ENCODE data around the gene SLC17A9. TPM values are rescaled to one million over a fixed set of nuclear protein-coding genes. Genes with fewer than 3 reads are reported as not detected.

SLC17A9 gene
- total RNA-seq, 1 experiment from 2014 or later, result 0.28 TPM

DNA sequence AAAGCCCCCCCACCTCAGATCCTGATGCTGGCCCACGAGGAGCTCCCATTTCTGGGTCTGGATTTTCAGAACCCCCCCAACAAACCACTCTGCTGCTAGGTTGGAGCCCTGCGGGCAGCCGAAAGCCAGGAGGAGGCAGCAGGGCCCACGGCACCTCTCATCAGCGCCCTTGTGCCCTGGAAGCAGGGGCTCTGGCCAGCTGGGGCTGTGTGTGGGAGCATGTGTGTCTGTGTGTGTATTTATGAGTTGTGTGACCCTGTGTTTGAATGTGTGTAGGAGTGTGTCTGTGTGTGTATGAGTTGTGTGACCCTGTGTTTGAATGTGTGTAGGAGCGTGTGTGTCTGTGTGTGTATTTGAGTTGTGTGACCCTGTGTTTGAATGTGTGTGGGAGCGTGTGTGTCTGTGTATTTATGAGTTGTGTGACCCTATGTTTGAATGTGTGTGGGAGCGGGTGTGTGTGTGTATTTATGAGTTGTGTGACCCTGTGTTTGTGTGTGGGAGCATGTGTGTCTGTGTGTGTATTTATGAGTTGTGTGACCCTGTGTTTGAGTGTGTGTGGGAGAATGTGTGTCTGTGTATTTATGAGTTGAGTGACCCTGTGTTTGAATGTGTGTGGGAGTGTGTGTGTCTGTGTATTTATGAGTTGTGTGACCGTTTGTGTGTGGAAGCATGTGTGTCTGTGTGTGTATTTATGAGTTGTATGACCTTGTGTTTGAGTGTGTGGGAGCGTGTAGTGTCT lies 18.9 kb downstream of the SLC17A9 start:
- no peaks in the 10 kb centered on the region for H3K36me3 ChIP-seq (ENCODE audit: control insufficient read depth, insufficient read depth, low read length)
- no peaks in the 10 kb centered on the region for H3K9me3 ChIP-seq (ENCODE audit: control insufficient read depth, insufficient read depth, low read depth, low read length)
- ATAC-seq (no peak), DNase-seq (ENCODE audit: low read depth, low spot score) (no peak)
- no peak overlapping the region for H3K4me3 ChIP-seq (ENCODE audit: low read depth in 2 of 2, low read length in 2 of 2)
- intact Hi-C loops (cut with micrococcal nuclease; ENCODE audit: unreplicated experiment), result no loop called here
- ChIA-PET POLR2A (no interaction called here), CTCF (interaction anchor here (0.7 kb wide), 1 partner anchor 81 kb away, joined by 3 read pairs; no protein-coding TSS in a partner anchor)
- TF ChIP-seq TCF7L2 (IDR thresholded peaks at IDR 0.05; ENCODE audit: low read depth, low read length) (no peak), POLR2AphosphoS5 (IDR thresholded peaks at IDR 0.05; ENCODE audit: low read depth, low read length) (no peak), SIN3A (IDR thresholded peaks at IDR 0.05; ENCODE audit: borderline replicate concordance, insufficient read depth, low read depth, low read length) (no peak)
- TF ChIP-seq, protein P1, sequence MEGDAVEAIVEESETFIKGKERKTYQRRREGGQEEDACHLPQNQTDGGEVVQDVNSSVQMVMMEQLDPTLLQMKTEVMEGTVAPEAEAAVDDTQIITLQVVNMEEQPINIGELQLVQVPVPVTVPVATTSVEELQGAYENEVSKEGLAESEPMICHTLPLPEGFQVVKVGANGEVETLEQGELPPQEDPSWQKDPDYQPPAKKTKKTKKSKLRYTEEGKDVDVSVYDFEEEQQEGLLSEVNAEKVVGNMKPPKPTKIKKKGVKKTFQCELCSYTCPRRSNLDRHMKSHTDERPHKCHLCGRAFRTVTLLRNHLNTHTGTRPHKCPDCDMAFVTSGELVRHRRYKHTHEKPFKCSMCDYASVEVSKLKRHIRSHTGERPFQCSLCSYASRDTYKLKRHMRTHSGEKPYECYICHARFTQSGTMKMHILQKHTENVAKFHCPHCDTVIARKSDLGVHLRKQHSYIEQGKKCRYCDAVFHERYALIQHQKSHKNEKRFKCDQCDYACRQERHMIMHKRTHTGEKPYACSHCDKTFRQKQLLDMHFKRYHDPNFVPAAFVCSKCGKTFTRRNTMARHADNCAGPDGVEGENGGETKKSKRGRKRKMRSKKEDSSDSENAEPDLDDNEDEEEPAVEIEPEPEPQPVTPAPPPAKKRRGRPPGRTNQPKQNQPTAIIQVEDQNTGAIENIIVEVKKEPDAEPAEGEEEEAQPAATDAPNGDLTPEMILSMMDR (IDR thresholded peaks at IDR 0.05), result no peak
- TF ChIP-seq, protein P2, sequence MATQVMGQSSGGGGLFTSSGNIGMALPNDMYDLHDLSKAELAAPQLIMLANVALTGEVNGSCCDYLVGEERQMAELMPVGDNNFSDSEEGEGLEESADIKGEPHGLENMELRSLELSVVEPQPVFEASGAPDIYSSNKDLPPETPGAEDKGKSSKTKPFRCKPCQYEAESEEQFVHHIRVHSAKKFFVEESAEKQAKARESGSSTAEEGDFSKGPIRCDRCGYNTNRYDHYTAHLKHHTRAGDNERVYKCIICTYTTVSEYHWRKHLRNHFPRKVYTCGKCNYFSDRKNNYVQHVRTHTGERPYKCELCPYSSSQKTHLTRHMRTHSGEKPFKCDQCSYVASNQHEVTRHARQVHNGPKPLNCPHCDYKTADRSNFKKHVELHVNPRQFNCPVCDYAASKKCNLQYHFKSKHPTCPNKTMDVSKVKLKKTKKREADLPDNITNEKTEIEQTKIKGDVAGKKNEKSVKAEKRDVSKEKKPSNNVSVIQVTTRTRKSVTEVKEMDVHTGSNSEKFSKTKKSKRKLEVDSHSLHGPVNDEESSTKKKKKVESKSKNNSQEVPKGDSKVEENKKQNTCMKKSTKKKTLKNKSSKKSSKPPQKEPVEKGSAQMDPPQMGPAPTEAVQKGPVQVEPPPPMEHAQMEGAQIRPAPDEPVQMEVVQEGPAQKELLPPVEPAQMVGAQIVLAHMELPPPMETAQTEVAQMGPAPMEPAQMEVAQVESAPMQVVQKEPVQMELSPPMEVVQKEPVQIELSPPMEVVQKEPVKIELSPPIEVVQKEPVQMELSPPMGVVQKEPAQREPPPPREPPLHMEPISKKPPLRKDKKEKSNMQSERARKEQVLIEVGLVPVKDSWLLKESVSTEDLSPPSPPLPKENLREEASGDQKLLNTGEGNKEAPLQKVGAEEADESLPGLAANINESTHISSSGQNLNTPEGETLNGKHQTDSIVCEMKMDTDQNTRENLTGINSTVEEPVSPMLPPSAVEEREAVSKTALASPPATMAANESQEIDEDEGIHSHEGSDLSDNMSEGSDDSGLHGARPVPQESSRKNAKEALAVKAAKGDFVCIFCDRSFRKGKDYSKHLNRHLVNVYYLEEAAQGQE (IDR thresholded peaks at IDR 0.05; ENCODE audit: insufficient read depth in 1 of 2, low read depth in 2 of 2, low read length in 1 of 2), result no peak
- in situ Hi-C loops (cut with HindIII; ENCODE audit: low pct_unique_long_range_greater_than_20kb, low sequenced_read_pairs), result no loop called here
- no peak overlapping the region for H3K27ac ChIP-seq (ENCODE audit: low read length)
- H3K4me1 ChIP-seq (ENCODE audit: control insufficient read depth, insufficient read depth, low read length), result no peaks in the 10 kb centered on the region; the same call in 1 of the 2 replicates
- no peaks in the 10 kb centered on the region for H3K27me3 ChIP-seq (ENCODE audit: control insufficient read depth, insufficient read depth, low read length)
- no TSS peak for BruUV-seq (replicated peaks)

DNA sequence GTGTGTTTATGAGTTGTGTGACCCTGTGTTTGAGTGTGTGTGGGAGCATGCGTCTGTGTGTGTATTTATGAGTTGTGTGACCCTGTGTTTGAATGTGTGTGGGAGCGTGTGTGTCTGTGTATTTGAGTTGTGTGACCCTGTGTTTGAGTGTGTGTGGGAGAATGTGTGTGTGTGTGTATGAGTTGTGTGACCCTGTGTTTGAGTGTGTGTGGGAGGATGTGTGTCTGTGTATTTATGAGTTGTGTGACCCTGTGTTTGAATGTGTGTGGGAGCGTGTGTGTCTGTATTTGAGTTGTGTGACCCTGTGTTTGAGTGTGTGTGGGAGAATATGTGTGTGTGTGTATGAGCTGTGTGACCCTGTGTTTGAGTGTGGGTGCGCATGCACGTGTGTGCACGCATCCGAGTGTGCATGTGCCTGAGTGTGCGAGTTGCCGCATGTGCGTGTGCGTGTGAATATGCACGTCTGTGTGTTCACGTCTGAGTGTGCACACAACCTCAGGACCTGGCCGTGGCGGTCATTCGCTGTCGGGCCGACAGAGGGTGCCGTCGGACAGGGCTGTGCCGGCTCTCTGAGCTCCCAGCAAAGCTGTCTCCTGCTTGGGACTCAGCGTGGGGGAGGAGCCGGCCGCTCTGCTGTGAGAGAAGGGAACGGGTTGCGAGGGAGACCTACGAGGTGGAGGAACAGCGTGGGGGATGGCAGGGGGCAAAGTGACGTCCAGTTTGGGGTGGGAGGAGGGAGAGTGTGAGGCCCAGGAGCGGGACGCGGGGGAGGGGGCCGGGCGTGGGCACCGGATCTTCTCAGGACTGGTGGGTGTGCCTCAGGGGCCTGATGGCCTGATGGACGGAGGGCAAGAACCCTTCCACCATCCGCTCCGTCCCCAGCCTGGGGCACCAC lies 19.7 kb downstream of the SLC17A9 start:
- in situ Hi-C loops (cut with HindIII; ENCODE audit: low pct_unique_long_range_greater_than_20kb, low sequenced_read_pairs), result no loop called here
- ChIA-PET POLR2A (no interaction called here), CTCF (interaction anchor here (0.5 to 1.3 kb wide), 7 partner anchors 10 to 425 kb away, joined by 3 to 13 read pairs (median 3); no protein-coding TSS in a partner anchor)
- H3K4me1 ChIP-seq (ENCODE audit: control insufficient read depth, insufficient read depth, low read length), result no peaks in the 10 kb centered on the region; the same call in 1 of the 2 replicates
- peak; percentile 48 for DNase-seq (ENCODE audit: low read depth, low spot score)
- H3K4me3 ChIP-seq (ENCODE audit: low read depth in 2 of 2, low read length in 2 of 2), result peak overlapping the region; percentile 32 to 43
- BruUV-seq (replicated peaks), result no TSS peak
- no peaks in the 10 kb centered on the region for H3K36me3 ChIP-seq (ENCODE audit: control insufficient read depth, insufficient read depth, low read length)
- no peaks in the 10 kb centered on the region for H3K9me3 ChIP-seq (ENCODE audit: control insufficient read depth, insufficient read depth, low read depth, low read length)
- no peak overlapping the region for H3K27ac ChIP-seq (ENCODE audit: low read length)
- TF ChIP-seq, protein P1 (IDR thresholded peaks at IDR 0.05), result peak; percentile 91
- TF ChIP-seq, protein P2 (IDR thresholded peaks at IDR 0.05; ENCODE audit: insufficient read depth in 1 of 2, low read depth in 2 of 2, low read length in 1 of 2), result 0 out of 4 replicates have a peak, but pooled peaks of 1 of the 2 experiments have one; percentile 66
- no peak for TF ChIP-seq SIN3A (IDR thresholded peaks at IDR 0.05; ENCODE audit: borderline replicate concordance, insufficient read depth, low read depth, low read length)
- H3K27me3 ChIP-seq (ENCODE audit: control insufficient read depth, insufficient read depth, low read length), result no peaks in the 10 kb centered on the region
- ATAC-seq, result peak; percentile 92
- intact Hi-C loops (cut with micrococcal nuclease; ENCODE audit: unreplicated experiment), result loop anchor here (2.0 kb wide), 1 partner anchor 33 kb away; no protein-coding TSS in a partner anchor

Measured in Panc1 (cell line).